ENCODE measurements around the gene PSMD11.

- no peak for TF ChIP-seq EP300 (IDR thresholded peaks at IDR 0.05; ENCODE audit: borderline replicate concordance in 1 of 2, low read depth in 1 of 2, low read length in 1 of 2)
- TF ChIP-seq CTCF (IDR thresholded peaks at IDR 0.05) = no peak
- TF ChIP-seq USF2 (IDR thresholded peaks at IDR 0.05; ENCODE audit: borderline replicate concordance, low read depth, low read length) = no peak
- TF ChIP-seq POLR2AphosphoS5 (IDR thresholded peaks at IDR 0.05; ENCODE audit: low read depth, low read length) = no peak
Observed at GRCh38 chr17:32486701-32487472, 42.6 kb downstream of the PSMD11 start, which contains the start of gene CDK5R1.

Measured in SK-N-SH (cell line).